K562 (cell line): ENCODE results near the gene FGF1. TPM values are rescaled to one million over a fixed set of nuclear protein-coding genes. Genes with fewer than 3 reads are reported as not detected.

ENCODE experiments used
- ATAC-seq: fragments of 200-7000 bp; cut with Tn5 transposase; 3 replicates; pipeline ENCODE4 v1.9.1; 2020; ENCODE audit warnings: moderate library complexity
- BruUV-seq: library from RNA; stranded (reverse); fragments of 400-500 nt; replicated peaks from 2 replicates; lab custom pipeline; 2021; lab: Mats Ljungman, UMichigan
- CTCF ChIA-PET: fragments of 300-600 bp; formaldehyde crosslinking; extraction: SDS; loops from one replicate; lab custom pipeline; 2021; ENCODE audit warnings: low intra/inter-chr PET ratio; lab: Yijun Ruan, JAX
- POLR2A ChIA-PET: fragments of 300-600, 350-650 bp; sonication (Branson Sonifier 250); formaldehyde crosslinking; extraction: SDS; loops from one replicate; lab custom pipeline; 2021; ENCODE audit warnings: antibody characterized with exemption, inconsistent platforms; lab: Yijun Ruan, JAX
- DNase-seq, 4 experiments: peaks; one replicate each; pipeline versions ENCODE4 v3.0.0 to v3.0.0-alpha.2; 2011 to 2018; ENCODE audit warnings: low spot score in 3 of 4, mixed read lengths in 3 of 4; ENCODE audit errors: extremely low read depth in 1 of 4
- FAIRE-seq: peaks from 2 replicates; lab custom pipeline; 2011; peaks lifted over from hg19 to GRCh38; lab: Jason Lieb, UNC
- H2AFZ ChIP-seq: 2 replicates; pipeline ENCODE4 v1.6.0; 2011; ENCODE audit warnings: low read depth, low read length, control low read depth, inconsistent platforms
- H3K27ac ChIP-seq: fragments of 200-600 bp; 3 replicates; pipeline ENCODE4 v1.8.0; 2011; ENCODE audit warnings: low read depth, mild to moderate bottlenecking, control low read depth, inconsistent platforms, low read length, moderate library complexity, mixed read lengths; ENCODE audit errors: extremely low read depth
- H3K27me3 ChIP-seq, 2 experiments: fragments of 300-600 bp in 1 of 2; 2 replicates in 1 of 2; 3 replicates in 1 of 2; pipeline versions ENCODE4 v1.6.0 to v1.8.0; 2011; ENCODE audit warnings: inconsistent platforms in 2 of 2, low read length in 2 of 2, mild to moderate bottlenecking in 1 of 2, mixed read lengths in 1 of 2, moderate library complexity in 1 of 2; ENCODE audit not compliant: control insufficient read depth in 2 of 2, insufficient read depth in 2 of 2
- H3K36me3 ChIP-seq: fragments of 300-600 bp; 3 replicates; pipeline ENCODE4 v1.8.0; 2011; ENCODE audit warnings: mild to moderate bottlenecking, low read length, inconsistent platforms; ENCODE audit not compliant: control insufficient read depth, insufficient read depth
- H3K4me1 ChIP-seq, 2 experiments: fragments of 200-600 bp in 1 of 2; replicated peaks in 1 of 2; 2 replicates in 1 of 2; 3 replicates in 1 of 2; pipeline versions ENCODE4 v1.5.1 to v1.8.0; 2011; ENCODE audit warnings: inconsistent platforms in 2 of 2, low read length in 2 of 2, mild to moderate bottlenecking in 1 of 2, mixed read lengths in 1 of 2, moderate library complexity in 1 of 2; ENCODE audit not compliant: control insufficient read depth in 2 of 2, insufficient read depth in 2 of 2
- H3K4me2 ChIP-seq: 2 replicates; pipeline ENCODE4 v1.6.1; 2011; ENCODE audit warnings: low read length, control low read depth, inconsistent platforms, mixed read lengths; ENCODE audit not compliant: insufficient read depth
- H3K4me3 ChIP-seq: fragments of 200-600 bp; sonication (generic), shearing (Covaris generic); 2 replicates; pipeline ENCODE4 v1.5.1; 2016; ENCODE audit warnings: control low read depth, inconsistent platforms
- H3K79me2 ChIP-seq: fragments of 200-600 bp; 3 replicates; pipeline ENCODE4 v1.8.0; 2011; ENCODE audit warnings: low read length, inconsistent platforms; ENCODE audit not compliant: control insufficient read depth, insufficient read depth
- H3K9ac ChIP-seq, 2 experiments: 2 replicates each; pipeline versions ENCODE4 v1.6.0 to v1.6.1; 2011; ENCODE audit warnings: low read depth in 2 of 2, low read length in 2 of 2, control low read depth in 1 of 2, inconsistent platforms in 1 of 2, mild to moderate bottlenecking in 1 of 2, mixed read lengths in 1 of 2; ENCODE audit not compliant: insufficient read depth in 1 of 2
- H3K9me1 ChIP-seq: one replicate; pipeline ENCODE4 v1.6.0; 2011; ENCODE audit warnings: inconsistent platforms, mild to moderate bottlenecking, low read length, moderate library complexity; ENCODE audit not compliant: control insufficient read depth, insufficient read depth
- H3K9me3 ChIP-seq: replicated peaks from 2 replicates; pipeline ENCODE4 v1.5.1; 2011; ENCODE audit warnings: low read depth, low read length, inconsistent platforms; ENCODE audit not compliant: control insufficient read depth, insufficient read depth
- H4K20me1 ChIP-seq: replicated peaks from 2 replicates; pipeline ENCODE4 v1.6.1; 2011; ENCODE audit warnings: low read length, inconsistent platforms, mixed read lengths; ENCODE audit not compliant: control insufficient read depth, insufficient read depth
- LCOR ChIP-seq: sonication (generic); formaldehyde crosslinking; IDR thresholded peaks from 2 replicates; pipeline ENCODE4 v1.8.0; 2022; ENCODE audit warnings: mild to moderate bottlenecking, missing genetic modification reagents
- MLLT1 ChIP-seq, 2 experiments: fragments of 450-650 bp; IDR thresholded peaks; 2 replicates each; pipeline ENCODE4 v1.6.1; 2016
- MTA3 ChIP-seq: fragments of 450-650 bp; formaldehyde crosslinking; IDR thresholded peaks from 2 replicates; pipeline ENCODE4 v1.6.1; 2017; ENCODE audit warnings: mild to moderate bottlenecking, borderline replicate concordance
- NR0B1 ChIP-seq: fragments of 450-650 bp; IDR thresholded peaks from one replicate; pipeline ENCODE4 v1.6.1; 2018; ENCODE audit warnings: mild to moderate bottlenecking, moderate library complexity; ENCODE audit not compliant: partially characterized antibody
- PYGO2 ChIP-seq: fragments of 450-650 bp; IDR thresholded peaks from 2 replicates; pipeline ENCODE4 v1.6.1; 2016; ENCODE audit warnings: mild to moderate bottlenecking, missing genetic modification characterization, moderate library complexity, missing compliant biosample characterization
- RB1 ChIP-seq: fragments of 450-650 bp; IDR thresholded peaks from 2 replicates; pipeline ENCODE4 v1.6.1; 2017; ENCODE audit warnings: low read depth, mild to moderate bottlenecking
- TBP ChIP-seq: optimal IDR thresholded peaks from 2 replicates; pipeline ENCODE3; 2011; ENCODE audit warnings: low read depth, low read length, improper control_type of control experiment
- ZNF584 ChIP-seq: fragments of 200-800 bp; sonication (Bioruptor generic); IDR thresholded peaks from 2 replicates; pipeline ENCODE4 v1.6.1; 2016; ENCODE audit warnings: low read depth, mild to moderate bottlenecking, missing genetic modification characterization, missing compliant biosample characterization
- WGBS: fragments of 100-300 bp; shearing (Covaris generic); methylation state at CpG from one replicate; pipeline ENCODE4 v1.1.6; 2016; ENCODE audit warnings: low coverage, mixed read lengths; ENCODE audit not compliant: insufficient coverage; ENCODE audit errors: missing lambda C conversion rate; 5-methylcytosine and 5-hydroxymethylcytosine counted together
- in situ Hi-C: fragments of 300-500 bp; cut with MboI; formaldehyde crosslinking; loops from 4 replicates; pipeline ENCODE4 v1.15.0; 2018; ENCODE audit warnings: inconsistent platforms, mixed read lengths
- intact Hi-C: fragments of 100-400 bp; cut with micrococcal nuclease; formaldehyde crosslinking; loops from 2 replicates; pipeline ENCODE4 v1.14.2; 2022
- polyA plus RNA-seq, 8 experiments: library from polyadenylated mRNA; depleted of rRNA in 4 of 8; stranded (reverse) in 5 of 8; unstranded in 3 of 8; fragments of >200 nt; fragmentation: Nextera tagmentation in 2 of 8; fragmentation: Illumina TruSeq in 1 of 8; extraction: Ambion mirVana in 2 of 8; extraction: Trizol in 1 of 8; gene quantifications; 2 replicates each; pipeline versions ENCODE4 v1.2.1 to v1.2.3, GENCODE V29; 2011 to 2014; ENCODE audit warnings: inconsistent platforms in 1 of 8, missing spikeins in 1 of 8
- total RNA-seq, 7 experiments: library from RNA; depleted of rRNA in 6 of 7; stranded (reverse); fragments of >200 nt in 6 of 7; fragmentation: Illumina TruSeq in 2 of 7; extraction: Trizol in 2 of 7; gene quantifications; 2 replicates each; pipeline versions ENCODE4 v1.2.1 to v1.2.3, GENCODE V29; 2011 to 2021; ENCODE audit warnings: low replicate concordance in 1 of 7

FGF1 gene
- total and polyA plus RNA-seq, 9 of the 15 experiments (the other 6 are each of a cell fraction or from before 2014, with no cell fraction given), result not detected

GRCh38 chr5:142544946-142545649, 140.8 kb downstream of the FGF1 start:
- ATAC-seq, result no peak
- ChIA-PET POLR2A (no interaction called here), CTCF (interaction anchor here (0.6 to 1.6 kb wide), 2 partner anchors 181 to 394 kb away, joined by 3 to 8 read pairs; no protein-coding TSS in a partner anchor)
- H3K79me2 ChIP-seq, result no peaks in the 10 kb centered on the region
- H3K9me3 ChIP-seq, result no peaks in the 10 kb centered on the region
- no peak overlapping the region for H3K4me3 ChIP-seq
- H3K4me1 ChIP-seq, result peaks cover 0 to 6% of the 10 kb centered on the region in 2 experiments; a peak in 3 of 5 replicates
- 7% methylated on average over 3 of the region's 3 CpGs for WGBS
- H3K36me3 ChIP-seq, result no peaks in the 10 kb centered on the region
- H2AFZ ChIP-seq, result no peak overlapping the region
- BruUV-seq, result no TSS peak
- no peak overlapping the region for H3K27ac ChIP-seq
- H4K20me1 ChIP-seq, result no peaks in the 10 kb centered on the region
- peaks cover 3 to 14% of the 10 kb centered on the region in 2 experiments; a peak in 4 of 5 replicates for H3K27me3 ChIP-seq
- no peak for DNase-seq
- TF ChIP-seq MLLT1 (IDR thresholded peaks at IDR 0.05) (no peak), RB1 (no peak), ZNF584 (CRISPR knock-in tag) (0 out of 2 replicates have a peak, but pooled peaks have one; percentile 59), MTA3 (no peak), TBP (no peak), PYGO2 (tag) (no peak), LCOR (no peak), NR0B1 (no peak)
- no peak overlapping the region for H3K4me2 ChIP-seq
- H3K9ac ChIP-seq, result no peak overlapping the region
- in situ Hi-C loops, result no loop called here
- FAIRE-seq, result no peak
- no peaks in the 10 kb centered on the region for H3K9me1 ChIP-seq
- intact Hi-C loops, result loop anchor here (10.0 kb wide), 2 partner anchors 100 to 190 kb away; no protein-coding TSS in a partner anchor
